HG02840 (cell line): Measurements from ENCODE around the gene KAZN.

Experiments
- ATAC-seq: cut with Tn5 transposase; IDR thresholded peaks from one replicate; pipeline ENCODE4 v1.9.1; 2021; ENCODE audit warnings: mild to moderate bottlenecking, moderate library complexity, moderate number of reproducible peaks; ENCODE audit not compliant: unreplicated experiment, low FRiP score

The KAZN gene

GRCh38 chr1:15155888-15156741 lies 557.6 kb downstream of the KAZN start:
- ATAC-seq: no peak

- no peak for ATAC-seq
Measured at GRCh38 chr1:15156807-15157380, 558.4 kb downstream of the KAZN start.

- ATAC-seq: no peak
Measured at GRCh38 chr1:15157524-15158399, 559.3 kb downstream of the KAZN start.

GRCh38 chr1:15158506-15159165 lies 560.2 kb downstream of the KAZN start:
- no peak for ATAC-seq

- no peak for ATAC-seq
Measured at GRCh38 chr1:15159166-15159555, 560.7 kb downstream of the KAZN start.

- ATAC-seq: no peak
Measured at GRCh38 chr1:15160626-15161025, 562.1 kb downstream of the KAZN start.

GRCh38 chr1:15167386-15167785 lies 568.9 kb downstream of the KAZN start:
- ATAC-seq: no peak
